Kidney tubule cell (primary cell): Measurements from ENCODE around the gene PRELID2.

Experiments
- DNase-seq: peaks from one replicate; pipeline ENCODE4 v3.0.0-alpha.2; 2018; ENCODE audit warnings: low spot score

Gene PRELID2

GRCh38 chr5:145797336-145797735 lies 37.8 kb downstream of the PRELID2 start:
- peak; percentile 75 for DNase-seq

DNA sequence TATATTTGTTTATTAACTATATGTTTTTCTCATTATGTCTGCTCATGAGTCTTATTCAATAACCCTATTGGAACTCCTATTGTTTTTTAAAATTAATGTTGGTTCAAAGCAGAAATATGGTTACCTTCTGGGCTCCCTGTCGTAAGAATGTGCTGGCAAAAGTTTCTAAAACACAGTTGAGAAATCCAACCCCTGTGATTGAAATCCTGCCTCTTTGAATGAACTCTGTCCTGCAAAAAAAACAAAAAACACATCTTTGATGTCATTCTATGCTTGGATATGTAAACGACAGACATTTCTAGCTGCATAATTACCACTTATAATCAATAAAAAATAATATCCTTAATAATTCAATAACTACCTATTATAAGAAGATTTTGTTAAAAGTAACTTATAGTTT lies 38.8 kb downstream of the PRELID2 start:
- DNase-seq = no peak

- DNase-seq = no peak
These were observed 41.6 kb downstream of the PRELID2 start for GRCh38 chr5:145793574-145793973.

GRCh38 chr5:145792840-145793239 lies 42.3 kb downstream of the PRELID2 start:
- DNase-seq = no peak

DNA sequence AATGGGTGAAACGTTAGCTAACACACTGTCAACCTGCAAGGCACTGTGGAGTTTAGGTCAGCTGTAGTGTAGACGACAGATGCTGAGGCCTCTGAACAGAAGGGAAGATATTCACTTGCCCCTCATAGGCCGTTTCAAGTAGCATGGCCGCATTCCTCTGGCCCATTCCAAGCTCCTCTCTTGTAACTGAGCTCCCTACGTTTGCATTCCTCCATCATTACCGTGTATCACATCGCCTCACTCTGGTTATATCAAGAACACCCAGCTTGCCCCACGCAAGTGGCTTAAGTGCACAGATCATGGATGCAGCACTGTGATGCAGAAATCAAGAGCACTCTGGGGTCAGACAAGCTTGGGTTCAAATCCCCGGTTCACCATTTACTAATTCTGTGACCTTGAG lies 43.3 kb downstream of the PRELID2 start:
- no peak for DNase-seq

DNA sequence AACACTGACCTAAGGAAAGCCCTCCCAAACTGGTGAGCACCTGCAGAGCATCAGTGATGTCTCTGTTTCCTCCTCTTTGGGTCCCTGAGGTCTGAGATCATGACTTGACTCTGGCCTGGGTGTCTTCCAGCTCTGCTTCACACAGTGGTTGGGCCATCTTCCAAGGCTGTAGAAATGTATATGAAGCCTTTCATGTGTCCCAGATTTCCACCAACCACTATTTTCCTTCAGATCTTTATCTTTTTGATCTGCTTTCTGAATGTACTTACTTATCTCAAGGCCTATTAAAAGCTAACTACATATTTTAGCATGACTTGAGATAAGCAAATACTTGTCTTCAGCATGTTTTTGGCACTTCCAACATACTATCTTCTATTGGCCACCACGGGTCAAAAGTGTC lies 47.1 kb downstream of the PRELID2 start:
- no peak for DNase-seq

DNA sequence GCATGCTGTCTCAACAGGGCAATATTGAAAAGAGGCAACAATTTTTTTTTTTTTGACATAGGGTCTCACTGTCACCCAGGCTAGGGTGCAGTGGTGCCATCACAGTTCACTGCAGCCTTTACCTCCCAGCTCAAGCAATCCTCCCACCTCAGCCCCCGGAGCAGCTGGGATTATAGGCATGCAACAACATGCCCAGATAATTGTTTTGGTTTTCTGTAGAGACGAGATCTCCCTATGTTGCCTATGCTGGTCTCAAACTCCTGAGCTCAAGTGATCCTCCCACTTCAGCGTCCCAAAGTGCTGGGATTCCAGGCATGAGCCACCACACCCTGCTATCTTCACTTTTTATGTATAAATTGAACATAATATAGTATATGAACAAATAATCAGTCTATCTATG lies 47.6 kb downstream of the PRELID2 start:
- no peak for DNase-seq

- DNase-seq = no peak
These were observed 48.1 kb downstream of the PRELID2 start for GRCh38 chr5:145787001-145787400.

- DNase-seq = no peak
These were observed 54.2 kb downstream of the PRELID2 start for GRCh38 chr5:145780982-145781381.

- no peak for DNase-seq
These were observed 56.8 kb downstream of the PRELID2 start for GRCh38 chr5:145778144-145778900.

DNA sequence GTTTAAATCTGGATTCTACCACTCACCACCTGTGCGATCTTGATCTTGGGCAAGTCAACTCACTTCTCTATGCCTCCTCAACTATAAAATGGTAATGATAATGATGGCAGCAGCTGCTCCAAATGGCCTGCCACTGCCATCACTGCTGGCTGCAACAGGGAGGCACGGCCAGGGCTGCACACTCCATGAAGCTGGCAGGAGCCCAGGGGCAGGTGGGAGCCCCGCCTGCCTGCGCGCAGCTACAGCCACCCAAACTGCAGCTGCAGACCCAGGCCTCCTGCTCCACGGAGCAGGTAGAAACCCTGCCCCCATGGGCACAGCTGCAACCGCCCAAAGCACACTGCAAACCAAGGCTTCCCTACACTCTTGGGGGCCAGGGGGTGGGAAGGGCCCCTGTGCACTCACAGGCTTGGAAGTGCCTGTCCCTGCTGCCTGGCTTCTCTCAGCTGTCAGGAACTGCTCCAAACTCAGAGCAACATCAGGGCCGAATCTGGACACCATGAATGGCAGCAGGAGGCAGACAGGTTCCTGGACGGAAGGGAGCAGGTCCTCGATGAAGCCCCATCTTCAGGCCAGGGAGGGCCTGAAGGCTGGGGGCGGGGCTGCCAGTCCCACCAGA lies 57.6 kb downstream of the PRELID2 start:
- no peak for DNase-seq

DNA sequence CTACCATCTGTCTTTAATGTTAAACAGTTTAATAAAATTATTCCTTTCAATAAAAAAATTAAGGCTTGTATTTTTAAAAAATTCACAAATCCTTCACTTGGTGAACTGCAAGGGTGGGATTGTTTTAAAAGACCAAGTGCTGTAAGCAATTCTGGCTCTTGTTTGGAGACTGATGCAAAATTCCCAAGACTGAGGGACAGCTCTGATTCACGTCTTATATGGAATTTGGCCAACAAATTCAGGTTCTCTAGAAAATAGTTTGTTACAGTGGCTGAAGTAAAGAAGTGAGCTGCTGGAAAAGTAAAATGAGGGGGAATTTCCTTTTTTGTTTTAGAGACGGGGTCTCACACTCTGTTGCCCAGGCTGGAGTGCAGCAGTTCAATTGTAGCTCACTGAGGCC lies 58.3 kb downstream of the PRELID2 start:
- peak; percentile 21 for DNase-seq

DNA sequence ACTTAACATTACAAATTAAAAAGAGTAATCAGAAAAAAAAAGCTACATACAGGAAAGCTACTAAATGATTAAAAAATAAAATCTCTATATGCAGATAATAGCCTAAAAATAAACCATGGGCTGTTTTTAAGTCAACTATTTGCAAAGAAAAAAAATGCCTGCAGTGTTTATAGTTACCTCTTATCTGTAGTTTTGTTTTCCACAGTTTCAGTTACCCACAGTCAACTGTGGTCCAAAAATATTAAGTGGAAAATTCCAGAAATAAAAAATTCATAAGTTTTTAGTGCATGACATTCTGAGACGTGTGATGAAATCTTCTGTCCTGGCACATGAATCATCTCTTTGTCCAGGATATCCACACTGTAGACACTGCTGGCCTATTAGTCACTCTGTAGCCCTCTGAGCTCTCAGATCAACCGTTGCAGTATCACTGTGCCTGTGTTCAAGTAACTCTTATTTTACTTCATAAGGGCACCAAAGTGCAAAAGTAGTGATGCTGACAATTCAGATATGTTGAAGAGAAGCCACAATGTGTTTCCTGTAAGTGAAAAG lies 59.2 kb downstream of the PRELID2 start:
- peak; percentile 85 for DNase-seq

GRCh38 chr5:145775411-145775810 lies 59.7 kb downstream of the PRELID2 start:
- no peak for DNase-seq

DNA sequence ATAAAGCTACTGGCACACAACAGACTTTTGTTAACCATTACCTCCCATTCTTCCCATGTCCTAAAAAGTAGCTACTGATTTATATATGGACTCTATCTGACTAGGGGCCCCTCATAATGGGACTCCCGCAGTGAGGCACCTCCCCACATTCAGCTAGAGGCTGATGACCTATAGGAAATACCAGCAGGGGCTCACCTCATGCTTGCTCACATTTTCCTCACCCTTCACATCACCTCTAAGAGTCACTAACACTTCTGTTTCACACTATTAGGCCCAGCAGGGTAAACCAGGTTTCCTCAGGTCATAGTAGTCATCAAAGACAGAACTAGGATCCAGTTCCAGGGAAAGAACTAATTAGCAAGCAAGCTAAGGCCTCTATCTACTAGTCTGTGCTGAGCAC lies 60.7 kb downstream of the PRELID2 start:
- DNase-seq = peak; percentile 15

GRCh38 chr5:145772466-145772865 lies 62.7 kb downstream of the PRELID2 start:
- DNase-seq = no peak

DNA sequence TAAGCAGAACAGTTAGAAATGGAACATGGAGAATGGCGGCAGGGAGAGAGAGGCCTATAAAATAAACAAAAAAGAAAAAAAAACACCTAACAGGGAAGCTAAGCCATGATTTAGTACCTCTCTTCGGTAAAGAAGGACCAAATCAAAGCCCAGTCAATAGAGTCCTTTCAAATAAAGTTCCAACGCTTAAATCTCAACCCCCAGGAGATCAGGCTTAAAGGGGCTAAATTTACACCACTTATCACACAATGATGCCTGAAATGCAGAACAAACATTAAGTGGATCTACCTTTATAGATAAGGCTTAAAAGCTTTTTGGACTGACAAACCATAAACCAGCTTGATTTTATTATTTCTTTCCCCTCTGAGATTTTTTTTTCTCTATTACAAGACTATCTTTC lies 66.3 kb downstream of the PRELID2 start:
- no peak for DNase-seq

DNA sequence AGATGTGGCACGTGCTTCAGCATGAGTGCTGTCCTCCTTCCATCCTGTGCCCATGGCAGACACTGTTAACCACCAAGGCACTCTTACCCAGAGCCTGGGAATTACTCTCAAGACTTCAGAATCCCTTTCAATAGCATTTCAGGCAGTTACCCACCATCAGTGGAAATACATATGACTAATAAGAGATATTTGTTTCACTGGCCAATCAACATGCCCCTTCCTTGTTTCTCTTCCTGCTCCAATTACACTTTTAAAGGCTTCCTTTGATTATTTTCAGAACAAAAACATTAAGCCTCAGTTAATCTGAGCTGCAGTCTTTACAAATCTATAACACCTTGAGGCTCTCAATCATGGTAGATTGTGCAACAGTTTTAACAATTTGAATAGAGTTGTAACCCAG lies 70.8 kb downstream of the PRELID2 start:
- no peak for DNase-seq

- no peak for DNase-seq
These were observed 72.3 kb downstream of the PRELID2 start for GRCh38 chr5:145762833-145763232.

- DNase-seq = no peak
These were observed 73.9 kb downstream of the PRELID2 start for GRCh38 chr5:145761254-145761653.

- no peak for DNase-seq
These were observed 74.5 kb downstream of the PRELID2 start for GRCh38 chr5:145760660-145761059.

- DNase-seq = no peak
These were observed 82.2 kb downstream of the PRELID2 start for GRCh38 chr5:145752947-145753346.

DNA sequence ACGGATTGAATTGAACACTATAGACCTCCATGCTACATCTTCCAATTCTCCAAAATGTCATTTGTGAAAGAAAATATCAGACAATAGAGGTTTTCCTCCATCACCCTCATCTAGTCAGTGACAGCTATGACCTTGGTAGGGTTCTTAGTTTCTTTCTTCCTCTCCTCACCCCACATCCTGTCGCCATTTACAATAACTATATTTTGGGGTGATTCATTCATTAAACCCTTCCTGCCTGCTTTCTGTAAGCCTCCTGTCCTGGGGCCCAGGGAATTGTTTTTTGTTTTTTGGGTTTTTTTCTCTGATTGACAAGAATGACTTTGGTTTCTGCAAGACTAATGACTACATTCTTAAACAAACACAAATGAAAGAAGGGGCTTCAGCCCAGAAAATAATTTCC lies 82.6 kb downstream of the PRELID2 start:
- no peak for DNase-seq

DNA sequence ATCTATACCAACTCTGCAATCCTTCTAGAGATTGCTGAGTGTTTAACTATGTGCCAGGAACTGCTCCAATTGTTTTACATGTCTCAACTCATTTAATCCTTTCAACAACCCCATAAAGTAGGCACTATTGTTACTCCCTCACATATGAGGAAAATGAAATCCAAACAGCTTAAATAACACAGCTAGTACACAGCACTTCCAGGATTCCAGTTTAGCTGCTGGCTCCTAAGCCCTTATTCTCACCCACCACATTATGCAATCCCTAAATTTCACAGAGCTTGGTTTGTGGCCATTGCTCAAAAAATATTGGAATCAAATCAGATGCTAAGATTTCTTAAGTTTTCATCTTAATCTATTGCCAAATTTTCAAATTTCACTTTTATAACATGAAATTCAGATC lies 84.9 kb downstream of the PRELID2 start:
- DNase-seq = no peak
